Tibial nerve (tissue), 4 donors: ENCODE data around the gene TINCR.

Experiments
- CTCF ChIP-seq, 5 experiments: fragments of 200-600 bp in 3 of 5; fragments of 450-650 bp in 2 of 5; sonication (generic) in 3 of 5; IDR thresholded peaks; one replicate each; pipeline ENCODE4 v1.5.1; 2016 to 2019; ENCODE audit warnings: antibody characterized with exemption in 5 of 5, mild to moderate bottlenecking in 3 of 5, moderate library complexity in 2 of 5
- EP300 ChIP-seq, 2 donors: sonication (generic); formaldehyde crosslinking; IDR thresholded peaks; one replicate each; pipeline ENCODE4 v1.6.1; 2017; ENCODE audit warnings: antibody characterized with exemption in 2 of 2, mild to moderate bottlenecking in 1 of 2
- POLR2A ChIP-seq, 2 donors: fragments of 450-650 bp; IDR thresholded peaks; one replicate each; pipeline ENCODE4 v1.6.1; 2017; ENCODE audit warnings: antibody characterized with exemption in 2 of 2, mild to moderate bottlenecking in 2 of 2, moderate library complexity in 2 of 2

- TF ChIP-seq CTCF (IDR thresholded peaks at IDR 0.05) (no peak), POLR2A (IDR thresholded peaks at IDR 0.05) (no peak), EP300 (IDR thresholded peaks at IDR 0.05) (no peak)
Observed at GRCh38 chr19:5579697-5580096, 11.9 kb upstream of the TINCR start.
